Tibial nerve (tissue), 4 donors: ENCODE data around the gene INPP5A. TPM values are rescaled to one million over a fixed set of nuclear protein-coding genes. Genes with fewer than 3 reads are reported as not detected.

Experiments used
- DNase-seq, 2 donors: peaks; one replicate each; pipeline ENCODE4 v3.0.0-alpha.2; 2019; ENCODE audit warnings: low spot score in 2 of 2
- H3K27ac ChIP-seq, 4 donors: fragments of 200-600 bp; sonication (generic) in 3 of 4; one replicate each; pipeline ENCODE4 v1.5.1; 2017 to 2019; ENCODE audit warnings: mild to moderate bottlenecking in 1 of 4
- H3K27me3 ChIP-seq, 2 donors: fragments of 200-600 bp; sonication (generic) in 1 of 2; one replicate each; pipeline versions ENCODE4 v1.5.1 to v1.6.0; 2017 to 2019
- H3K36me3 ChIP-seq, 3 donors: fragments of 200-600 bp; sonication (generic); one replicate each; pipeline ENCODE4 v1.5.1; 2018 to 2019
- H3K4me1 ChIP-seq, 4 donors: fragments of 200-600 bp; sonication (generic) in 3 of 4; one replicate each; pipeline ENCODE4 v1.5.1; 2017 to 2019
- H3K4me3 ChIP-seq, 4 donors: fragments of 200-600 bp; sonication (generic) in 3 of 4; one replicate each; pipeline ENCODE4 v1.5.1; 2017 to 2019; ENCODE audit warnings: mild to moderate bottlenecking in 1 of 4, moderate library complexity in 1 of 4
- H3K9me3 ChIP-seq, 4 donors: fragments of 200-600 bp; sonication (generic) in 3 of 4; one replicate each; pipeline ENCODE4 v1.5.1; 2017 to 2019
- CTCF ChIP-seq, 5 experiments: fragments of 200-600 bp in 3 of 5; fragments of 450-650 bp in 2 of 5; sonication (generic) in 3 of 5; IDR thresholded peaks; one replicate each; pipeline ENCODE4 v1.5.1; 2016 to 2019; ENCODE audit warnings: antibody characterized with exemption in 5 of 5, mild to moderate bottlenecking in 3 of 5, moderate library complexity in 2 of 5
- EP300 ChIP-seq, 2 donors: sonication (generic); formaldehyde crosslinking; IDR thresholded peaks; one replicate each; pipeline ENCODE4 v1.6.1; 2017; ENCODE audit warnings: antibody characterized with exemption in 2 of 2, mild to moderate bottlenecking in 1 of 2
- POLR2A ChIP-seq, 2 donors: fragments of 450-650 bp; IDR thresholded peaks; one replicate each; pipeline ENCODE4 v1.6.1; 2017; ENCODE audit warnings: antibody characterized with exemption in 2 of 2, mild to moderate bottlenecking in 2 of 2, moderate library complexity in 2 of 2
- WGBS, 2 donors: methylation state at CpG; one replicate each; pipeline ENCODE4 v1.1.5; 2018; 5-methylcytosine and 5-hydroxymethylcytosine counted together
- total RNA-seq, 4 donors: library from RNA; depleted of rRNA; stranded (reverse); fragments of >200 nt; gene quantifications; one replicate each; pipeline ENCODE4 v1.1.0, GENCODE V29; 2016

The INPP5A gene
- total RNA-seq, 4 donors from 2014 or later = 73.8 to 101 (median 86.2) TPM

GRCh38 chr10:132632851-132633684 lies 95.5 kb downstream of the INPP5A start:
- TF ChIP-seq EP300 (IDR thresholded peaks at IDR 0.05) (no peak), CTCF (IDR thresholded peaks at IDR 0.05) (no peak), POLR2A (IDR thresholded peaks at IDR 0.05) (no peak)
- Histone ChIP-seq H3K27ac (peak overlapping the region in 3 of 4 donors; percentile 3 to 82 (median 82)), H3K27me3 (no peaks in the 10 kb centered on the region), H3K4me1 (peaks cover 0 to 74% (median 48%) of the 10 kb centered on the region in 4 donors), H3K9me3 (no peaks in the 10 kb centered on the region), H3K4me3 (no peak overlapping the region), H3K36me3 (no peaks in the 10 kb centered on the region)
- 72 to 73% methylated on average over 19 of the region's 19 CpGs for whole genome bisulfite sequencing, 2 donors
- DNase-seq = no peak

DNA sequence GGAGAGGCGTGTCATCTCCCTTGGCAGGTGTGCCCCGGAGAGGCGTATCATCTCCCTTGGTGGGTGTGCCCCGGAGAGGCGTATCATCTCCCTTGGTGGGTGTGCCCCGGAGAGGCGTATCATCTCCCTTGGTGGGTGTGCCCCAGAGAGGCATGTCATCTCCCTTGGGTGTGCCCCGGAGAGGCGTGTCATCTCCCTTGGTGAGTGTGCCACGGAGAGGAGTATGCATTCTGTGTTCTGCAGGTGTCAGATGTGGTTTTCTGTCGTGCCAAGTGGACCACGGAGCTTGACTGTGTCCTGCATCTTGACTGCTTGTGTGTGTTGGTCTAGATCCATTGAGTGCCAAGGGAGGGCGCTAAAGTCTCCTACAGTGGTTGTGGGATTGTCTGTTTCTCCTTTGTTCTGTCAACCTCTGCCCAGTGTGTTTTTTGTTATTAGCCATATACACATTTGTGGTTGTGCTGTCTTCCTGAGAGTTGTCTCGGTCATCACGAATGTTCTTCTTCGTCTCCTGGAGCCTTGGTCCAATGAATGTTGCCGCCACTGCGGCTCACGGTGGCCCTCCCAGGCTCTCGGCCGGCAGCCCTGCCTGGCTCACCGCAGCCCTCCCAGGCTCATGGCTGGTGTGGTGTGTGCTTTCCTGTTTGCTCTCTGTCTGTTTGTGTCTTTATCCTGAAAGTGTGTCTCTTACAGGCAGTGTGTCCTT lies 96.8 kb downstream of the INPP5A start:
- Histone ChIP-seq H3K36me3 (no peaks in the 10 kb centered on the region), H3K27me3 (no peaks in the 10 kb centered on the region), H3K4me1 (peaks cover 0 to 64% (median 38%) of the 10 kb centered on the region in 4 donors), H3K27ac (peak overlapping the region in 1 of 4 donors; percentile 19), H3K9me3 (no peaks in the 10 kb centered on the region), H3K4me3 (no peak overlapping the region)
- TF ChIP-seq POLR2A (IDR thresholded peaks at IDR 0.05) (no peak), CTCF (IDR thresholded peaks at IDR 0.05) (no peak), EP300 (IDR thresholded peaks at IDR 0.05) (no peak)
- DNase-seq = no peak
- 89 to 90% methylated on average over 22 of the region's 22 CpGs for whole genome bisulfite sequencing, 2 donors

- Histone ChIP-seq H3K4me1 (peaks cover 0 to 61% (median 37%) of the 10 kb centered on the region in 4 donors), H3K27me3 (no peaks in the 10 kb centered on the region), H3K27ac (peak overlapping the region in 1 of 4 donors; percentile 19), H3K9me3 (no peaks in the 10 kb centered on the region), H3K4me3 (no peak overlapping the region), H3K36me3 (no peaks in the 10 kb centered on the region)
- 95% methylated on average over 4 of the region's 4 CpGs for WGBS, 2 donors
- TF ChIP-seq POLR2A (IDR thresholded peaks at IDR 0.05) (no peak), EP300 (IDR thresholded peaks at IDR 0.05) (no peak), CTCF (IDR thresholded peaks at IDR 0.05) (no peak)
- DNase-seq = no peak
Observed at GRCh38 chr10:132634947-132635271, 97.3 kb downstream of the INPP5A start.

GRCh38 chr10:132636358-132636757 lies 98.8 kb downstream of the INPP5A start:
- WGBS, 2 donors = 77 to 82% methylated on average over 9 of the region's 9 CpGs
- TF ChIP-seq EP300 (IDR thresholded peaks at IDR 0.05) = no peak
- TF ChIP-seq CTCF (IDR thresholded peaks at IDR 0.05) = no peak
- no peak for TF ChIP-seq POLR2A (IDR thresholded peaks at IDR 0.05)
- peaks cover 0 to 51% (median 27%) of the 10 kb centered on the region in 4 donors for H3K4me1 ChIP-seq
- H3K27ac ChIP-seq = no peak overlapping the region
- DNase-seq = no peak
- H3K27me3 ChIP-seq = no peaks in the 10 kb centered on the region
- H3K9me3 ChIP-seq = no peaks in the 10 kb centered on the region
- no peak overlapping the region for H3K4me3 ChIP-seq
- H3K36me3 ChIP-seq = no peaks in the 10 kb centered on the region
